RPMI8226 (cell line): ENCODE results near the gene OR2T3.
"Not testable (repeated sequence)": the region's sequence is repeated elsewhere in the genome, so short reads cannot be mapped to it uniquely, and the experiment has no call there.

Experiments used
- DNase-seq: peaks from one replicate; pipeline ENCODE4 v3.0.0-alpha.2; 2015

The OR2T3 gene

GRCh38 chr1:248475660-248476059, 2.5 kb downstream of the OR2T3 start:
- DNase-seq, result not testable (repeated sequence)

DNA sequence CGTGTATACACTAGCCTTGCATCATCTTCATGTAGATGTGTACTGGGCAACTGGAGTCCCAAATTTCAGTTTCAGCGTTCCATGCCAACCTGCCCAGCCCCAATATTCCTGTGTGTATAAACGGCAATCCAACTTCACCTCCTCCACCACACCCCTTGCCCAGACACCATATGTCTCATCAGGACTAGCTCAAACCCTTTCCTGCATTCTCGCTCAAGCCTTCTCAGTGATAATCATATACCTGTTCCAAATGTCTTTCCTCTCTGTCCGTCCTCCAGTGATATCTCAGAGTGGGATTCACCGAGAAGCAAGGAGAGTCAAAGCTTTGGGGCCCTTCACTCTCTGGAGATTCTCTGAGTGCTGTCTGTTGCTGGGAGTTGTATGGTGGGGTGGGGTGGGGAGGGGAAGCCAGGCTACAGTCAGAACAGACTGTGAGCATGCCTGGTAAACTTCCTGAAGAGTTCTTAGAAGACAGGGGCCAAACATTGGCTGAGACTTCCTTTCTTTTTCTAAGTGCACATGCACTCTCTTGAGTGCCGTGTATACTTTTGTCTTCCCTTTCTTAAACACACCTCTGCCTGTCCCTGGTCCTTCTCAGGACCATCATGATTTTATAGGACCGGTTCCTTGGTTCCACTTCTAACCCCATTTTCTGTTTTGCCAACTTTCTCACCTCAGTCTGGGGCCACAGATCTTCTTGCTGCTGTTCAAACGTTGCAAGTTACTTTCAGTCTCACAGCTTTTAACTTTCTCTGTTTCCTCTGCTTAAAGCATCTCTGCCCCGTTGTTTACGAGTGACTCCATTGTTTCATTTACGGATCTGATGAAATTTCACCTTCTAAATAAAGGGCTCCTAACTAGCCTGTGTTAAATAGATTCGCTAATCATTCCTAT, 8.8 kb downstream of the OR2T3 start:
- DNase-seq, result not testable (repeated sequence)

DNA sequence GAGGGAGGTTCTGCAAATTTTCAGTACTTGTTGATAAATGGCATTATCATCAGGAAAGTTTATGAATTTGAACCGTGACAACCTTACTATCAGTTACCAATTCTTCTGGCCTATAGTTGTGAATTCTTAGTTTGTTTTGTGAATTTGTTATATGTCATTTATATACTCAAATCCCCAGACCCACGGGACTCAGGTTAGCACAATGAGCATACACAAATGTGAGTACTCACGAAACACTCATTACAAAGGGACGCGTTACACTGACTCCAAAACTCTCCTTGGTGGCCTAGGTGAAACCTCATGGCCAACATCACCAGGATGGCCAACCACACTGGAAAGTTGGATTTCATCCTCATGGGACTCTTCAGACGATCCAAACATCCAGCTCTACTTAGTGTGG, 15.1 kb downstream of the OR2T3 start, which contains the start of gene OR2T5:
Gene OR2T5, plus strand, starts transcription at position 301 of the 400 bp plus-strand sequence. Its CDS starts 0 bp downstream, at position 301.
- DNase-seq, result not testable (repeated sequence)

GRCh38 chr1:248496661-248497060, 23.5 kb downstream of the OR2T3 start:
- DNase-seq, result not testable (repeated sequence)

- not testable (repeated sequence) for DNase-seq
Measured at GRCh38 chr1:248500305-248501035, 27.3 kb downstream of the OR2T3 start.

DNA sequence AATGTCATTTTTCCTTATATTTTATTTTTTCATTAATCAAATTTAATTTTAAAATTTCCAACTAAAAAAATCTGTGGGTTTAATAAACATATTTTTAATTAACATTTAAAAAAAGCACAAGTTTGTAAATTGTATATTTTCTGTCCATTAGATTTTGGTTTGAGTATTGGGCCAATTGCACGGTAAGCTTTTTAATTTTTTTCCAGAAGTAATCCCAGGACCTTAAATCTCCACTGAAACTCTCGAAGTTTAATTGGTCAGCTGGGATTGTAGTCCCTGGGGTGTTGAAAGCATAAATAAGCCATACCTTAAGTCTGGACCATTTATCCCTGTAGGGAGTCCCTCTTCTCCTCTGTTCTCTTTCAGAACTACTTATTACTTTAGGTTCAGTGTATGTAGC, 34.6 kb downstream of the OR2T3 start, which contains the start of gene OR2G6:
Gene OR2G6, plus strand, starts transcription at position 301 of the 400 bp plus-strand sequence. CDS start 13,574 bp downstream, outside the sequence.
- DNase-seq, result not testable (repeated sequence)

- not testable (repeated sequence) for DNase-seq
Measured at GRCh38 chr1:248510217-248510616, 37.1 kb downstream of the OR2T3 start.

- no peak for DNase-seq
Measured at GRCh38 chr1:248521856-248522255, 48.7 kb downstream of the OR2T3 start.
